ENCODE data around the gene PACS1. TPM values are rescaled to one million over a fixed set of nuclear protein-coding genes. Genes with fewer than 3 reads are reported as not detected.

The PACS1 gene
- total RNA-seq, 1 donor from 2014 or later, result 24.9 TPM

DNA sequence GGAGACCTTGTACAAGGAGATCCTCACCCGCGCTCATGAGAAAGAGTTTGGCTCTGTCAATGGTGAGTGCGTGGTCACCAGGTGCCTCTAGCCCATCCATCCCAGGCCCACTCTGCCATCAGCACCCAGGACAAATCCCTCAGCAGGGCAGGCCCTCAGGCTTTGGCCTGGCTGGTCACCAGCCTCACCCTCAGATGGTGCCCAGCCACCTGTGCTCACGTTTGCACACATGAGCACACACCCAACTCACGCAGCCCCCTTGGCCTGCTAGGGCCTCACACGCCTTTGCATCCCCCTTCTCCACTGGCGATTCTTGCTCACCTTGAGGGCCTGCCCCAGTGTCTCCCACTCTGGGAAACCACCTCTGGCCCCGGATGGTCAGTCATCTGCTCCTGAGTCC is 194.3 kb downstream of the PACS1 start:
- TF ChIP-seq CTCF (conservative IDR thresholded peaks at IDR 0.05; ENCODE audit: low read depth, low read length), result no peak
- H3K4me3 ChIP-seq (ENCODE audit: low read depth, low read length), result no peak overlapping the region

DNA sequence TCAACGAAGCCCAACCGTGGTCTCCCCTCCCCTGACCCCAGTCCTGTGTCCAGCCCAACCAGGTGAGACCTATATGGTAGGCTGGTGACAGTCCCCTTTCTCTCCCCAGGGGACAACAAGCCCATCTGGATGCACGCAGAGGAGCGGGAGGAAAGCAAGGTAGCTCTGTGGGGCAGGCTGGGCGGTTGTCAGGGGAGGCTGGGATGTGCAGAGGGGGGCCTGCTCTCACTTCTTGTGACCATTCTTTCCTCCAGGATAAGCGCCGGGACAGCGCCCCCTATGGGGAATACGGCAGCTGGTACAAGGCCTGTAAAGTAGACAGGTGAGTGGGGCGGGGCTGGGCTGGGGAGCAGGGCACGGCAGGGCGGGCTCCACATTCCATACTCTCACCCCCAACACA is 194.8 kb downstream of the PACS1 start:
- TF ChIP-seq CTCF (conservative IDR thresholded peaks at IDR 0.05; ENCODE audit: low read depth, low read length), result peak; percentile 57
- DNase-seq (ENCODE audit: low read depth), result no peak
- H3K4me3 ChIP-seq (ENCODE audit: low read depth, low read length), result no peak overlapping the region

More for the DNA sequence above, 194.3 kb downstream of the PACS1 start:
- DNase-seq (ENCODE audit: low read depth), result no peak

DNA sequence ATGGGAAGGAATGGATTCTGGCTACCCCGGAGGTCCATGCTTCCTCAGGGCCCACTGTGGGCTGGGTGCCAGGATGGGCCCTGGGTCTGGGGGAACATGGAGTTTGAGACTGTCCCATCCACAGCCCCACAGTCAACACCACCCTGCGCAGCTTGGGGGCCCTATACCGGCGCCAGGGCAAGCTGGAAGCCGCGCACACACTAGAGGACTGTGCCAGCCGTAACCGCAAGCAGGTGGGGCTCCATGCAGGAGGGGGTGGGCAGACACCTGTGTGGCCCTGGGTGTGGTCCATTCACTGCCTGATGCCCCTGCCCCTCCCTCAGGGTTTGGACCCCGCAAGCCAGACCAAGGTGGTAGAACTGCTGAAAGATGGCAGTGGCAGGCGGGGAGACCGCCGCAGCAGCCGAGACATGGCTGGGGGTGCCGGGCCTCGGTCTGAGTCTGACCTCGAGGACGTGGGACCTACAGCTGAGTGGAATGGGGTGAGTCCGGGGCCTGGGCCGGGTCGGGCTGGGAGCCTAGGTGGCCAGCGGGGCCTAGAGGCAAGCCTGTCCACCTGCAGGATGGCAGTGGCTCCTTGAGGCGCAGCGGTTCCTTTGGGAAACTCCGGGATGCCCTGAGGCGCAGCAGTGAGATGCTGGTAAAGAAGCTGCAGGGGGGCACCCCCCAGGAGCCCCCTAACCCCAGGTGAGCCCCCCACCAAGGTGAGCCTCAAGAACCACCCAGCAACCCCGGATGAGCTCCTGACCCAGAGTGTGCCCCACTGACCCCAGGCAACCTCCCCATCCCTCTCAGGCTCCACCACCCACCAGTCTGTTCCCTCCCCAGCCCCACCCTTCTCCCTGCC is 195.7 kb downstream of the PACS1 start:
- TF ChIP-seq CTCF (conservative IDR thresholded peaks at IDR 0.05; ENCODE audit: low read depth, low read length), result no peak
- no peak for DNase-seq (ENCODE audit: low read depth)
- no peak overlapping the region for H3K4me3 ChIP-seq (ENCODE audit: low read depth, low read length)

- no peak for DNase-seq (ENCODE audit: low read depth)
- TF ChIP-seq CTCF (conservative IDR thresholded peaks at IDR 0.05; ENCODE audit: low read depth, low read length), result no peak
- no peak overlapping the region for H3K4me3 ChIP-seq (ENCODE audit: low read depth, low read length)
These were observed 196.4 kb downstream of the PACS1 start for GRCh38 chr11:66266378-66267038.

GRCh38 chr11:66267039-66267378 is 196.9 kb downstream of the PACS1 start:
- no peak for DNase-seq (ENCODE audit: low read depth)
- no peak for TF ChIP-seq CTCF (conservative IDR thresholded peaks at IDR 0.05; ENCODE audit: low read depth, low read length)
- peak overlapping the region; percentile 63 for H3K4me3 ChIP-seq (ENCODE audit: low read depth, low read length)

DNA sequence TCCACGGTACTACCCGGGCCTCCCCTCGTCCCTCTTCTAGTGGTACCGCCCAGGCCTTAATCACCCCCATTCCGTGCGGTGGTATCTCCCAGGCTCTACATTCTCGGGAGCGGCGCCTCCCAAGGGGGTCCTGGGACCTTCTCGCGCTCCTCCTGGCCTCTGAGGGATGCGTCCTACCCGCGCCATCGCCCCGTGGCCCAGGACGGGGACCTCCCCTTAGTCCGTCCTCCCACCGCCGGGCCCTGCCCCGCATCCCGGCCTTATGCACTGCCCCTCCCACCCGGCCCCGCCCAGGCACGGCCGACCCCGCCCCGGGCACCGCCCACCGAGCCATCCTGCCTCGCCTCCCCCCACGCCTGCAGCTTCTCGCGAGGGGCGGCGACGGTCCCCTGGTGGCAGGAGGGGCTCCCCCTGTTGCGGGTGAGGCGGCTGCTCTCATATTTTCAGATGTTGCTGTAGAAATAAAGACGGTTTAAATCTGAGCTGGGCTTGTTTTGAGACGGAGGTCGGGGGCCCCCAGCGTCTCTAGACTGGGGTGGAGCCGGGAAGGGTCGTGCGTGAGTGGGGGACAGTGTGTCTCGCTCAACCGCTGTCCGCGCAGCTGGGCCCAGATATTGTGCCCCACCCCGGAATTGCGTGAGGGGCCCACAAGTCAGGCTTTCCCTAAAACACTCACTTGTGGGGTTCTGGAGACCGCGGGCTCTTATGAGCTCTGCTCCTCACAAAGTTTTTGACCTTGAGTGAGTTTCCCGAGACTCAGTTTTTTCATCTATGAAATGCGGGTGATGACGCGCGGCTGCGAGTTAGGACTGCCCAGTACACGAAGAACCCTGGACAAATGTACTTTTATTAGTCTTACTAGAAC is 197.5 kb downstream of the PACS1 start:
- TF ChIP-seq CTCF (conservative IDR thresholded peaks at IDR 0.05; ENCODE audit: low read depth, low read length), result no peak
- DNase-seq (ENCODE audit: low read depth), result no peak
- H3K4me3 ChIP-seq (ENCODE audit: low read depth, low read length), result peak overlapping the region; percentile 63

Data from epithelial cell of proximal tubule (primary cell).